Activated gamma-delta T cell treated with anti-CD3 and anti-CD28 coated beads, Interleukin-2, amount 50 U/mL, for 16 hours (primary cell): ENCODE data around the gene GDF7.
"Not testable (repeated sequence)": the region's sequence is repeated elsewhere in the genome, so short reads cannot be mapped to it uniquely, and the experiment has no call there.

Source experiments
- DNase-seq: peaks from one replicate; pipeline ENCODE4 v3.0.0-alpha.2; 2020; ENCODE audit warnings: low read depth

GDF7 gene

DNA sequence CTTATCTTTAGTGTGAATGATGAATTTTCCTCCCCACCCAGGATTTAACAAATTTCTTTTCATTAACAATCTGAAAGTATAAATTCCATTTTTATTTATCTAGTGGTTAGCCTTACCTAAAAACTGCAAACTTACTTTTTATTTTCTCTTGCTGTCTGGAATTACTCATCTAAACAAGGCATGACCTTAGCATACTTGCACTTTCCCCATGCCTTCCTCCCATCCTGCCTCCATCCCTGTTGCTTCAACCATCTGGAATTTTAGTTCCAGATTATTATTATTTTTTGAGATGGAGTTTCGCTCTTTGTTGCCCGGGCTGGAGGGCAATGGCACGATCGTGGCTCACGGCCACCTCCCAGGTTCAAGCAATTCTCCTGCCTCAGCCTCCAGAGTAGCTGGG, 35.6 kb downstream of the GDF7 start:
- DNase-seq, result no peak

DNA sequence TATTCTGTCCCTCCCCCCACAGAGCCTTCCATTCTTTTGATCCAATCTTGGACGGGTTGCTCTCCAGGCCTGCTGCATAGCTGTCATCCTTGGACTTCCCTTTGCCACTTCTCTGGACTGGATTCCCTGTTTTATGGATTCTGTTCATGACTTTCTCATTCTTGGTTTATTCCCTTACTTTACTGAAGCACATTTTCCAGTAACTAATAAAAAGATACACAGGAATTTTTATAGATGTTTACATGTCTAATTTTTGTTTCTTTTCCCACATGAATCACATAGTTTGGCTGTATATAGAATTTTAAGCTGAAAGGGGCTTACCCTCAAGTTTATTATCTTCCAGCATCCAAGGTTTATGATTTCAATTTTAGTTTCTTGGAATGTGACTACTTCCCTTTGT, 37.9 kb downstream of the GDF7 start:
- DNase-seq, result no peak

GRCh38 chr2:20706217-20706616, 39.3 kb downstream of the GDF7 start:
- no peak for DNase-seq

DNA sequence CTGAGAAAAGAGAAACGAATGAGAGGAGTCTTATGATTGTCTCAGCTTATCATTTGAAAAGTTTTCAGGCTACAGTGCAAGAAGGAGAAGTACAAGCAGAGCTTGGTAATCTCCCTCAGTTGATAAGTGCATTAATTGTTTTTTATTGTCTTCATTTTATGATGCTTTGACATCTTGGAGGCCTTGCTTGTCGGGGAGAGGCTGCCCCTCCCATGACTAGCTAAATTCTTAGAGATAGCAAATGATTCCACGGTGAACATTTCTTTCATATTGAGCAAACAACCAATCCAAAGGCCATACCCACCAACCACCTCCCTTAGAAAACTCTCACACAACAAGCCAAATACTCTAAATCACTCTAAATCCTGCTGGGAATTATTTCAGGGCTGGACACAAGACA, 39.8 kb downstream of the GDF7 start:
- DNase-seq, result no peak

DNA sequence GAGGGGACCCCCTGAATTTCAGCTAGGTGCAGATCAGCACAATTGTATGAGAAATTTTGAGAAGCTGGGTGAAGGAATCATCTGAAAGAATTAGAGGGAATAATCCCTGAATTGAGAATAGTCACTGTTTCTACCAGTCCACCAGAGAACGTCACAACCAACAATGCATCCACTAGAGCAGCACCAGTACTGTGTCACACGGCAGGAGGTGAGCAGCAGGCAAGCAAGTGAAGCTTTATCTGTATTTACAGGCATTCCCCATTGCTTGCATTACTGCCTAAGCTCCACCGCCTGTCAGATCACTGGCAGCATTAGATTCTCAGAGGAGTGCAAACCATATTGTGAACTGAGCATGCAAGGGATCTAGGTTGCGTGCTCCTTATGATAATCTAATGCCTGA, 40.7 kb downstream of the GDF7 start:
- no peak for DNase-seq

GRCh38 chr2:20711641-20712040, 44.7 kb downstream of the GDF7 start:
- not testable (repeated sequence) for DNase-seq

- not testable (repeated sequence) for DNase-seq
These were observed 46.6 kb downstream of the GDF7 start for GRCh38 chr2:20713585-20713984.

DNA sequence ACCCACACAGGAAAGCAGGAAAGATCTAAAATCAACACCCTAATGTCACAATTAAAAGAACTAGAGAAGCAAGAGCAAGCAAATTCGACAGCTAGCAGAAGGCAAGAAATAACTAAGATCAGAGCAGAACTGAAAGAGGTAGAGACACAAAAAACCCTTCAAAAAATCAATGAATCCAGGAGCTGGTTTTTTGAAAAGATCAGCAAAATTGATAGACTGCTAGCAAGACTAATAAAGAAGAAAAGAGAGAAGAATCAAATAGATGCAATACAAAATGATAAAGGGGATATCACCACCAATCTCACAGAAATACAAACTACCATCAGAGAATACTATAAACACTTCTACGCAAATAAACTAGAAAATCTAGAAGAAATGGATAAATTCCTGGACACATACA, 47.5 kb downstream of the GDF7 start:
- not testable (repeated sequence) for DNase-seq

- DNase-seq, result not testable (repeated sequence)
These were observed 49.2 kb downstream of the GDF7 start for GRCh38 chr2:20716164-20716563.

DNA sequence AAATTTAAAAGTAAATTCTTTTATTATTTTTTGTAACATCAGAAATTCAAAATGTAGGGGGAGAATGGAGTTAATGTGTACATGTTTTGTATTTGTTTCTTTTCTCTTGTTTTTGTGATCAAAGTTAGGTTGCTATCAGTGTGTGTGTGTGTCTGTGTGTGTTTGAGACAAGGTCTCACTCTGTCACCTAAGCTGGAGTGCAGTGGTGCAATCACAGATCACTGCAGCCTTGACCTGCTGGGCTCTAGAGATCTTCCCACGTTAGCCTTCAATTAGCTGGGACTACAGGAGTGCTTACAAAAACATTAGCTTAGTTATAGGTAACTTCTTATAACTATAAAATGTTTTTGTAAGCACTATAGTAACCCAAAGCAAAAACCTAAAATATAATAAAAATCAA, 50.7 kb downstream of the GDF7 start:
- no peak for DNase-seq

DNA sequence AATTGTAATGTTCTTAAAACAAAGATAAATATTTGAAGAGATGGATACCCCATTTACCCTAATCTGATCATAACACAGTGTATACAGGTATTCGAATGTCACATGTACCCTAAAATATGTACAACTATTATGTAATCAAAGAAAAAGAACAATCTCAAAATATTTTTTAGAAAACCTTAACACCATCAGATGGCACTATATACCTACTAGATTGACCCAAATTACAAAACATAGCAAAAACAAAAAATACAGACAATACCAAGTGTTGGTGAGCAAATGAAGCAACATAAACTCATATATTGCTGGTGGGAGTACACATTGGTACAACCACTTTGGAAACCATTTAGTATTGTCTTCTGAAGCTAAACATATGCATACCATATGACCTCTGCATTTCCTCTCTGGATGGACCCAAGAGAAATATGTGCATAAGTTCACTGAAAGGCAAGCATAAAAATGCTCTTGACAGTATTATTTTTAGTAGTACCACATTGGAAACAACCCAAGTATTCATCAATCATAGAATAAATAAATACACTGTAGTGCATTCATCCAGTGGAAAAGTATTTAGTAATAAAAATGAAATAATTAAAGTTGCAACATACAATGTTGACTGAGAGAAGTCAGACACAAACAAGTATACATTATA, 55.8 kb downstream of the GDF7 start:
- no peak for DNase-seq

- DNase-seq, result no peak
These were observed 56.6 kb downstream of the GDF7 start for GRCh38 chr2:20723543-20723942.

DNA sequence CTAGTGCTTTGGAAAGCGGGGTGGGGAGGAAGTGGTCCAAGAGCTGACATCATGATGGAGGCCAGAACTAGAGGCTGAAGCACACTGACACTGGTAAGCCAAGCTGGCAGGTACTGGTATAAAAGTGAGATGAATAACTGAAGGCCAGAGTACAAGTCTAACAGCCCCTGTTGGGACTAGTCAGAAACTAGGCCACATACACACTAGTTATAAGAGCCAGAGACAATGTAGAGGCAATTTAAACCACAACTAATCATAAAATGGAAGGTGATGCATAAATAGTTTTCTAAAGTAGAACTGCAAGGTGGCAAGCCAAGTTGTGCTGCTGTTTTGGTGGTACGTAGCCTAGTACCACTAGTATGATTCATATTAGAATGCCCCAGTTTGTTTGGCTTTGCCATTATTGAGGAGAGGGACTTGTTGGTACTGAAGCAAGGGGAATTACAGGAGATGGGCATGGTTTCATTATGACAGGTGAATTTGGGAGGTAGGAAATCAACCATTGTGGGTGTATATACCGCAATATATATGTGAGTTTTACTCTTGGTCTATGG, 57.6 kb downstream of the GDF7 start:
- no peak for DNase-seq

- no peak for DNase-seq
These were observed 58.8 kb downstream of the GDF7 start for GRCh38 chr2:20725782-20726181.

DNA sequence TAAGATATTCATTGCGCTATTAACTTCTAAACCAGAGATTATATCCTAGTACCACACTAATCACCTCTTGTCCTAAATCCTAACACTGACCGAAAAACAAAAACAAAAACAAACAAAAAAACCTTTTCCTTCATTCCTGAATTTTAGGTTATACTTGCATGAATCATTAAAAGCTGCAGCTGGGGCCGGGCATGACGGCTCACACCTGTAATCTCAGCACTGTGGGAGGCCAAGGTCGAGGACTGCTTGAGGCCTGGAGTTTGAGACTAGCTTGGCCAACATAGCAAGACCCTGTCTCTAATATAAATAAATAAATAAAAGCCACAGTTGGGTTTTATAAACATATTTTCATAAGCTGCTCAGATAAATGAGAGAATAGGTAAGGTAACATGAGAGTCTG, 60.0 kb downstream of the GDF7 start:
- no peak for DNase-seq

DNA sequence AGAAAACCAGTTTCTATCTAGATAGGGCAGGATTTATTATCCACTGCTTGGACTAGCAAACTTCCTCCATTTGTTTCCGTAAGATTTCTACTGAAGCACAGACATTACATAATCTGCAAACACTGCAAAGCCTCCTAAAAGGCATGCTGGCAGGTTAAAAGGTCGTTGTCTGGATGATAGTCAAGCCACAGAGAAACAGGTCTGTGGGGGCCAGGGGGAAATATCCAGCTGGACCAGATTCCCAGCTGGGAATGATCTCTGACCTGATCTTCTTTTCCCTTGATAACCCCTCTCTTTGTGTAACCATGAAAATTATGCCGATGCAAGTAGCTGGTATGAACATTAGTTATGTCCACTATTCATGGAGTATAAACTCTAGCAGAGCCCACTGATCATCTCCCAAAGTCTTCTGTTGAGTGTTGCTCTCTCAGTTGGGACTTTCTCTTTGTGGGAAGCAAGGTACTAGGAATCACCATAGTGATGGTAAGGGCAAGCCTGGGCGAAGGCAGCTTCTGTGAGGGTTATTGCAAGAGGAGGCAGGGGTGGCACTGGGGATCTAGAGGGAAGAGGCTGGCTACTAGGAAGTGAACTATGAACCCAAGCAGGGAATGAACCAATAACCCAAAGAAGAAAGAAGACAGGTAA, 61.3 kb downstream of the GDF7 start:
- DNase-seq, result no peak
